ENCODE results near the gene SCML2.
"Not testable (repeated sequence)": the region's sequence is repeated elsewhere in the genome, so short reads cannot be mapped to it uniquely, and the experiment has no call there.

Gene SCML2

DNA sequence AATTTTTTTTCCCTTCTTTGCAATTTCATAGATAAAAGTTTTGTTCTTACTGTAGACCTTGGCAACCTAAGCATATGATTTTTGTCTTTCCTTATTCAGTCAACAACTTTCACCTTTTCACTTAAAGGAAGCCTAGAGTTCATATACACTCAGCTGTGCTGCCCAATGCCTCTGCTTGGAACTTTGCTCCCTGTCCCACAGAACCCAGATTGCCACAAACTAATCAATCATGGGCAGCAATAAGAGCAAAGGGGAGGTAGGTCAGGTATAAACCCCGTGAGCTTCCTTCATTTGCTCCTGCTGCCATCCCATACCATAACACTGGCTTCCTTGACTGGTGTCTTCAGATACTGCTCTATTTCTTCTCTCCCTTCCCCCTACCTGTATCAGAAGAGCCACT lies 82.8 kb downstream of the SCML2 start:
- no peak for DNase-seq

DNA sequence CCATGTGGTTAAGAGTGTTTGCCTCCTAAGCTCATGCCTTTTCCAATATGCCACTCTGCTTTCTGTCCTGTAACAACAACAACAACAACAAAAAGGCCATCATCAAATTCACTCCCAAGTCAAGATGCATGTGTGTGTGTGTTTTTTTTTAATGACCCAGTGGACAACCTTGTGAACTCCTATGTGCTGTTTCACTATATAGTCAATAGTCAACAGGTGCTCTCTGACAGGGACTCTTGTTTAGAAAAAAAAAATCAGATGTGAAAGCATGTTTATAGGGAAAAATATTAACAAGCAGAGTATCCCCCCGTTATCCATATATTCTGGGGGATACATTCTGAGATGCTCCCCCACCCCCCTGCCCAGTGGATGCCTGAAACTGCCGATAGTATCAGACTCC lies 83.2 kb downstream of the SCML2 start:
- no peak for DNase-seq

DNA sequence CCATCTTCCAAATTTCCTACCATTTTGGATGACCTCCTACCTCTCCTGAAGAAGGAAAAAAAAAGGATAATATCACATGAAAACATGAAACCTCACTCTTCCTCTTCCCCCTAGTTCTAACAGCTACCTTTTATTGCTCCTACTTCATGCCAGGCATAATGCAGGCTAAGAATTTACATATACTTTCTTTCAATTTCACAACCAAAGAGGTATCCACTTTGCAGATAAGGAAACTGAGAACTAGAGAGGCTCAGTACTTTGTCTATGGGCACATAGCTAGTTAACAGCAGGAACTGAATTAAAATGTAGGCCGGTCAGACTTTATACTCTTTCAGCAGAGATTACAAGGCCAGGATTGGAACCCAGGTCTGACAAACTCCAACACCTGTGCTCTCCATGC lies 99.4 kb downstream of the SCML2 start:
- no peak for DNase-seq

DNA sequence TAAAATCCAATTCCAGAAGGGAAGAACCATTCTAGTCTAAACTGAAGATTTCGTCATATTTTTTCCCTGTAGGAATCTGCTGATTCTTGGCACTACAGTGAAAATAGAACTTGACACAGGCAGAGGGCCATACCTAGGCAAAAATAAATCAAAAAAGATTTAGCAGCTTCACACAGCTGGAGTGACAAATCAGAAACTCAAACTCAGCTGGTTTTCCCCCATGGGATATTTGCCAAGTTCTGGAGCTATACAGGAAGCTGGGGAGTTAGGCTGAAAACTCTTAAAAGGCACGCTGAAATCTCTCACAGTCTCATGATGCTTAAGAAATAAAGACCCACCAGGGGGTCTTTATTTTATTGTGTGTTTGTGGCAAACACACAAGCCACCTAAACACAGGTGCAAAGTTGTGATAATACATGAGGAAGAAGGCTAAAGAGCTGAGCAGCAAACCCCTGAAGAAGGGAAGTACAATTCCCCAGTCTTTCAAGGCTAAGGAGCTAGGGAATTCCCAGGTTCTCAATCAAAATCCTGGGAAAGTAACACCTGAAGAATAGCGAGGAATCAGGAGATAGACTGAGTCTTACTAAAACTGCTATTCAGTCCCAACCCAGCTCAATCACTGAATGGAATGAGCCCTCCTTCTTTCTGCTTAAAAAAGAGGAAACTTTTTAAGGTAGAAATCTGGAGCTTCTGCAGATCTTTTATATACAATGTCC lies 101.7 kb downstream of the SCML2 start:
- no peak for DNase-seq

DNA sequence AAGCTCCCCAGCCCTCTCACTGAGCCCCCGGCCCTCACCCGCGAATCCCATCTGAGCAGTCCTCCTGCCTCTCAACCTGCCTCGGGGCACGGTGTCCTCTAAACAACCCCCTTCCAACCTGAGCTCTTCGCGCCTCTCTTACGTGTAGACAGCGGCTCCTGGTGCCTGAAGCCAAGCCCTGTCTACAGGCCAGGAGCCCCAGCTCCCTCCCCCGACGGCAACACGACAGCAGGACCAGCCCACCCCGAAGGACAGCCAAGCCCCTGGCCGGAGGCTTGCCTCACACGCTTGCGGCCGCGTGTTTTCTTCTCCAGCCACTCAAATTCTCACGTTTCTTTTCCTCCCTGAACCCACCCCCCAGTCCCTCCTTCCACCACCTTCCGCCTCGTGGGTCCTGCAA lies 124.8 kb downstream of the SCML2 start:
- DNase-seq: not testable (repeated sequence)

DNA sequence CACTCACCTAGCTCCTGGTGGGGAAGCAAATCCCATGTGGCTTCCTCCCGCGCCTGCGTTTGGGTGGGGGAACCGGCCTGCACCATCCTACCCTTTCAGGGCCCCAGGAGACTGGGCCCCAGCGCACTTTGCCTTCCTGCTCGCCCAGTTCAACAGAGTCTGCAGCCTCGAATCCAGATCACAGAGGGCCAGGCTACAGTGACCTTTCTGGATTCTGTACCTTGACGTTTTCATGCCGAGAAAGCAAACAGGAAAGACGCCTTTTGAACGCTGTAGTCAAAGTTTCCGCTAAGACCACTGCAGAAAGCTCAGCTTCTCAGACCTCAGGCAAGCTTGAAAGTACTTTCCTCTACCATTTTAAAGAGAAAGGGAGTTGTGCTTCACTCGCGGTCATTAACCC lies 126.4 kb downstream of the SCML2 start:
- no peak for DNase-seq

DNA sequence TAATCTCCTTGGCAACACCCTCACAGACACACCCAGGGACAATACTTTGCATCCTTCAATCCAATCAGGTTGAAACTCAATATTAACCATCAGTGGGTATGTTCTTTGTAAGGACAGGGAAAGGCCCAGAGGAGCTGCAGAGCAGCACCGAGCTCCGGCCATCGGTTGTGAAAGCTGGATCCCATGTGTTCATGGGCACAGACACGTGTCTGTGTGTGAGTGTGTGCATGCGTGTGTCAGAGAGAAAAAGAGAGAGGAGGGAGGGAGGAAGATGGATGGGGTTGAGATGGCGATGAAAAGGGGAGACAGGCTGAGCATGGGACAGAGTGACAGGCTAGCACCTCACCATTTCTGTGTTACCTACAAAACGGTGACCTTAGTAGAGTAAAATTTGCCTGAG lies 127.0 kb downstream of the SCML2 start:
- DNase-seq: no peak

DNA sequence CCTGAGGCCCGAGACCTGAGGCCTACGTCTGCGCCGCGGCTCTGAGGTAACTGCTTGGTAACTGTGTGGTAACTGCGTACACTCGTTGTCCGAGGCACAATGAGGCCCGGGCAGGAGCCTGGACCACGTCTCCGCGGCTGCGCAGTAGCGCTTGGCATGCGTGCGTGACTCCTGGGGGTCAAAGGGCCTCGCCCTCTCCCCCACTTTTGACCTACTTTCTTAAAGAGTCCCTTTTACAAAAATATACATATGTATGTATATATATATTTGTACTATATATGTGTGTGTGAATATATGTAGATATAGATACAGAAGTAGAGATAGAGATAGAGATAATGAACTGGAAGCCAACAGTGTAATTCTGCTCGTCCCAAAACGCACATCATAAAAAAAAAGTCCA lies 133.7 kb downstream of the SCML2 start, which contains the start of gene BEND2:
TSS of gene BEND2 (minus strand) at position 101 of the 400 bp plus-strand sequence. CDS start 136 bp downstream, outside the sequence.
- no peak for DNase-seq

DNA sequence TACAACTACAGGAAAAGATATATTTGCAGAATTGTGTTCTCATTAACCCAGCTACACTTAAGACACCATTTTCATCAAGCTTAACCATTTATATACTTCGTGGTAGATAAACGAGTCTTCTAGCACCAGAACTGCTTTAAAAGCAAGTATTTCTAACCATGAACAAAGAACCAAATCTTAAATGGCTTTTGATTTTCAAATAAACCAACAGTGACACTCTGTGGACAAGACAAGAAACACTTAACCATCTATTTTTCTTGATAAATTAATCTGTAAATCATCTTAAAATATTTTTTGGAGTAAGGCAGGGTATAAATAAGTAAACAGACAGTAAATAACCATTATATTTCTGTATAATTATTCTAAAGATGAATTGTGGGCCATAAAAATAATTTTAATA lies 144.0 kb downstream of the SCML2 start:
- no peak for DNase-seq

DNA sequence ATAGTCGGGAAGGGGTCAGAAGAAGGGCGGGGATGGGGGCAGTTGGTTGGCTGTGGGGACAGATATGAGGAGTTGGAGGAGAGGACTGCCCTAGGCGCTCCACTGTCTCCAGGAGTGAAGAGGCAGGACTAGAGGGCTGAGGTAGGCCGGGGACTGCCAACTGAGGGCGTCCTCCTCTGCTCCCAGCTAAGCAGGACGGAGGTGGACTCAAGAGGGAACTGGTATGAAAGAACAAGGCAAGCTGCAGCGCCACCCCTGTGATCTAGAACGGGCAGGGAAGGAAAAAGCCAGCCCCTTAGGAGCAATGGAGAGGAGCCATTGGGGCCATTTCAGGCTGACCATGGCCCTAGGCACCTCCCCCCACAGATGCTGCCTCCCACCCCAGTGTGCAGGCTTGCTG lies 147.8 kb downstream of the SCML2 start:
- no peak for DNase-seq

DNA sequence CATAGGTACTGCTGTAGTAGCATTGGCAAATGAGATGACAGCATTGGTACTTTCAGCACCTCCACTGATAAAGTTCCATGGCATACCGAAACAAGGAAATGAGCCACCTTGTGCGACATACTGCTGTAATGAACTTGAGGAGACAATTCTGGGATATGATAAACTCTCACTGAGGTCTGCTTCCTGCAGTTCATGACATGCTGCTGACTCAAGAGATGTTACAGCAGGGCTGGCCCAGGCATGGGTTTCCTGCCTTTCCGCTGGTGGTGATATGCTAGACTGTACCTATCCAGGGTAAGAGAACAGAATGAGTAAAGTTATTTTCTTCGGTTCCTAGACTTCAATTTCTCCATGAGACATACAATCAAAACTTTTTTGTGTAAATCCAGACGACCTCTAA lies 150.9 kb downstream of the SCML2 start:
- no peak for DNase-seq

DNA sequence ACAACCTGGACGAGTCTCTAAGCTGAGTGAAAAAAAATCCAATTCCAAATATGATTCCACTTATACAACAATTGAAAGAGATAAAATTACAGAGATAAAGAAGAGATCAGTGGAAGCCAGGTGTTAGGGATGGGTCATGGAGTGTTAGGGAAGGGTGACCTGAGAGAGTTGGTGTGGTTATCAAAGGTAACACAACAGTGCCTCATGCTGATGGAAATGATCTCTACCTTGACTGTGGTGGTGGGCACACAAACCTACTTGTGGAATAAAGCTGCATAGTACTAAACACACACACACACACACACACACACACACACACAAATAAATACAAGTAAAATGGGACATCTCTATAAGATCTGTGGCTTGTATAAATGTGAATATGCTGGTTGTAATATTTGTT lies 159.8 kb downstream of the SCML2 start:
- no peak for DNase-seq
